Measurements from ENCODE around the gene WSCD2.

WSCD2 gene

DNA sequence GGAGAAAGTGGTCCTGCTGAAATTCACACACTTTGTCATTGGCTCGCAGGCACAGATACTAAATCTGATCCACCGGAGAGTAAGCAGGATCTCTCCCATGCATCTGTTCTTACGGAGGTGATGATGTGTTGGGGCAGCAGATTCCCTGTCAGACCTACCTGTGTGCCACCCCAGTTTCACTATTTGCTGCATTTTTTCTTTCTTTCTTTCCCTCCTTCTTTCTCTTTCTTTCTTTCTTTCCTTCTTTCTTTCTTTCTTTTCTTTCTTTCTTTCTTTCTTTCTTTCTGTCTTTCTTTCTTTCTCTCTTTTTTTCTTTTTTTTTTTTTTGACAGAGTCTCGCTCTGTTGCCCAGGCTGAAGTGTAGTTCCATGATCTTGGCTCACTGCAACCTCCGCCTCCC is 37.4 kb downstream of the WSCD2 start:
- DNase-seq (ENCODE audit: low read depth), result no peak

DNA sequence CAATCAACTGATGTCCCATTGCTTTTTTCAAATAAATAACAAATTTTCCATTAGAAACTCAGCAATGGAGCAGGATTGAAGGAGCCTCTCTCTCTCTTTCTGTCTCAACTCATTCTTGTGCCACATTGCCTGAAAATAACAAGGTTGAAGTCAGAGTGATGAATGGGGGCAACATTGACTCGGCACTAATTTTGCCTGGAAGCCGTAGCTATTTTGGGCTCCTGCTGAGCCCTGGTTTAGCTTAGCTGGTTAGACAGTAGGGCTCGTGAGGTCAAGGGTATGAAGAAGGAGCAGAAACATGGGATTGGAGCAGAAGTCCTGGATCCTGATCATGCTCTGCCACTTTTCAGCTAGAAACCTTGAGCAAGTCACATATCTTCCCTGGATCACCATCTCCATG is 38.9 kb downstream of the WSCD2 start:
- DNase-seq (ENCODE audit: low read depth), result no peak

DNA sequence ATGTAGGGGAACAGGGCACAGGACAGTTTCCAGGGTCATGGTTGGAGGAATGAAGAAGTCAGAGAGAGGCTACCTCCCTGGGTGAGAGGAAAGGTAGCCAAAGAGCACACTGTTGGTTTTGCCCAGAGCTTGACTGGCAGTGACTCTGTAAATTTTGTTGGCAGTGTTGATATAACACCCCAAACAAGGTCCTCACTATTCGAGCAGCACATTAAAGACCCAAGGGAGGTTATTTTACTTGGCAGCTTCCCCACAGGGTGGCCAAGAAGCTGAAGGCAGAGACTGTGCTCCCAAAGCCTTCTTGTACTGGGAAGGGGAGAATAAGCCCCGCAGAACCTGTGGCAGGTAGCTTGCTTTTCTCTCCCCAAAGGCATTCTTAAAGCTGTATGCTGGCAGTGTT is 40.6 kb downstream of the WSCD2 start:
- DNase-seq (ENCODE audit: low read depth), result no peak

DNA sequence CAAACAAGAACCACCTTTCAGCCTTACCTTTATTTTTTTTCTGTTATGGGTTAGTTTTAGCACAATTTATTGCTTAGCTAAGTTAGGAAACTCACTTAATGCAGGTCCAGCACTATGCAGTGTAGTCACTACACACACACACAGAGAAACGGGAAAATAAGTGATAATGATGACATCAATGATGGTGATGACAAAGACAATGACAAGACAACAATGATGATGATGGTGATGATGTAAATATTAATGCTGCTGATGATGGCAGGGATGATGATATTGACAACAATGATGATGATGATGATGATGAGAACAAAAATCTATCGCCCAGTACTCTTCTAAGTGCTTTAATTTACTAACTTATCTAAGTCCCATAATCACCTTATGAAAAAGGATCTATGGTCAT is 41.1 kb downstream of the WSCD2 start:
- DNase-seq (ENCODE audit: low read depth), result no peak

DNA sequence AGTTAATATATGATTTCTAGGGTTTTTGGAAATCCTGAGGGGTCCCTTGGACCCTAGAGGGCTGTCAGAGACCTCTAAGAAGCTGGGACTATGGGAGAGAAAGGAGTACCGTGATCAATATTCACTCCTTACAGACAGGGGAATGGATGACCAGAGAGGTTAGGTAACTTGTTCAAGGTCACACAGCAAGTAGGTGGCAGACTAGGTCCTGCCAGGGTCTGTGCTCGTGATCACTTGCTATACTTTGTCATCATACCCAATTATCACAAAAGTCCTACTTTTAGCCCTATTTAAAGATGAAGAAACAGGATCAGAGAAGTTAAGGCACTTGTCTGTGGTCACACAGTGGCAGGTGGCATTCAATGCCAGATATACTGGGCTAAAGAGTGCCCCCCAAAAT is 42.9 kb downstream of the WSCD2 start:
- DNase-seq (ENCODE audit: low read depth), result no peak

DNA sequence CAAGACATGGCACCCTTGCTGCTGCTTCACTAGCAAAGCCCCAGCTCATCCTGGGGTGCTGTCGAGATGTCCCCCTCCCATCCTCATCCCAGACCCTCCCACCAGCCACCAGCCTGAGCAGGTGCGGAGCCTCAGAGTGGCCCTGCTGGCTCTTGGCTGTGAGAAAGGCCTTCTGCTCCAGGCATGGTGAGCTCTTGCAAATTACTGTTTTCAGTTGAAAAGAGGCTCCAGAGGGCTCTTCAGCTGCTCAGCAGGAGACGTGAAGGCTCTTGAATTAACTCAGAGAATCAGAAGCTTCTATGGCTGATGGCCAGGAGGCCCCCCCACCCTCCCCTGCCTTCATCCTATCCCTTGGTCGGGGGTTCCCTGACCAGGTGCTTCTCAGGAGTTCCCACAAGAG is 44.1 kb downstream of the WSCD2 start:
- no peak for DNase-seq (ENCODE audit: low read depth)

DNA sequence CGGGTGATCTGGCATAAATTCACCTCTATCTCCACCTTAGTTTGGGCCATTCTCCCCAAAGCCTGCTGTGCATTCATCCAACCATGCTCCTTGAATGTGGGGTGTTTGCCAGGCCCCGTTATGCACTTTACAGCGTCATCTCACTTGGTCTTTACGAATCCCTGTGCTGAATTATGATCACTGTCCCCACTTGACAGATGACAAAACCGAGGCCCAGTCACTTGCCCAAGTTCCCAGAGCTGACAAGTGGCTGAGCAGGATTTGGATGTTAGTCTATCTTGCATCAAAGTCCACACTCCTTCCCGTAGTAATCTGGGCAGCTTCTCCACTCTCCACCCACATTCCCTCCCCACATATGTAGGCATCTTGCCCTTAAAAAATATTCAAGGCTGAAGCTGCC is 44.8 kb downstream of the WSCD2 start:
- DNase-seq (ENCODE audit: low read depth), result no peak

DNA sequence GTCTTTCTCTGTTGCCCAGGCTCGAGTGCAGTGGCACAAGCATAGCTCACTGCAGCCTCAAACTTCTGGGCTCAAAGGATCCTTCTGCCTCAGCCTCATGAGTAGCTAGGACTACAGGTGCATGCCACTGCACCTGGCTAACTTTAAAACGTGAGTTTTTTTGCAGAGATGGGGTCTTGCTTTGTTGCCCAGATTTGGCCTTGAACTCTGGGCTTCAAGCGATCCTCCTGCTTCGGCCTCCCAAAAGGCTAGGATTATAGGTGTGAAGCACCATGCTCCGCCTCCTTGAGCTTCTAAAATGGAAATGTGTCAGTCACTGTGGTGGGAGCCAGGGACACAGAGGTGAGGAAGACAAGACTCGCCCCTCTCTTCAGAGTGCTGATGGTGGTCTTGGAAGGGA is 45.6 kb downstream of the WSCD2 start:
- DNase-seq (ENCODE audit: low read depth), result no peak

DNA sequence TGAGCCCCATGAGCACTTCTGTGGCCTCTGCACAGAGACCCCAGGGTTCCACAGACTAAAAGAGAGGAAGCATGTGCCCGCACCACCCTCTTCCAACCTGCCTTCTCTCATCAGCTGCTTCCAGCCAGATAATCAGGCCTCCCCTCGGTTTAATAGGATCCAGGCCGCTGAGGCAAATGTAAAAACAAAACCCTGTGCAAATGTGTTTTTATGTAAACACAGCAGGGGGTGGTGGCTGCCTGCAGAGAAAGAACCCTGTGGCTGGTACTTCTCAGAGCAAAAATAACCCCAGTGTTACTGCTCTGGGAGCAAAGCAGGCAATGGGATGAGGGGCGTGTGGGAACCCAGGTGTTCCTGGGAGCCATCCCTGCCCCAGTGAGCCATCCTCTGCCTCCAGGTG is 46.2 kb downstream of the WSCD2 start:
- DNase-seq (ENCODE audit: low read depth), result no peak

DNA sequence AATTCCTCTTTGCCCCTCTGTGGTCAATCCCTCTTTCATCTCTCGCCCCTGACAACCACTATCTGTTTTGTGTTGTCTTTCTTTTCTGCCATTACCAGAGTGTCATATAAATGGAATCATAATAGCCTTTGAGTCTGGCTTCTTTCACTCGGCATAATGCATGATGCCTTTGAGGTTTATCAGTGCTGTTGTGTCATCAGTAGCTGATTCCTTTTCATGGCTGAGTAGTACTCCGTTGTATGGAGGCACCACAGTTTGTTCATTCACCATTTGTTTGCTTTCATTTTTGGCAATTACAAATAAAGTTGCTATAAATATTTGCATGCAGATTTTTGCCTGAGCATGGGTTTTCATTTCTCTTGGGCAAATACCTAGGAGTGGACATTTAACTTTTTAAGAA is 47.2 kb downstream of the WSCD2 start:
- DNase-seq (ENCODE audit: low read depth), result no peak

DNA sequence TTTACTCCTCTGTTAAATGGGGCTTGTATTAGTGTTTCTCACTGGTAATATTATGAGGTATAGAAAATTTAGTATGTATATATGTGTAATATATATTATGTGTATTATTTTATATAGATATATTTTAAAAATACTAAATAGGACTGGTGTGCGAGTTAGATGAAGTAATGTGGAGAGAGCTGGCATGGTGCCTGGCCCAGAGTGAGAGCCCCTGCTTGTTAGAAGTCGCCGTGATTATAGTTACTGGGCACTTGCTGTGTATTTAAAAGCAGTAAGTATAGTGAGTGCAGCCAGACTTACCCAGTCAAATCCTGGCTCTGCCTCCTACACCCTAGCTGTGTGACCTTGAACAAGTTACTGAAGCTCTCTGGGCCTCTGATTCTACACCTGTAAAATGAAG is 48.0 kb downstream of the WSCD2 start:
- DNase-seq (ENCODE audit: low read depth), result no peak

DNA sequence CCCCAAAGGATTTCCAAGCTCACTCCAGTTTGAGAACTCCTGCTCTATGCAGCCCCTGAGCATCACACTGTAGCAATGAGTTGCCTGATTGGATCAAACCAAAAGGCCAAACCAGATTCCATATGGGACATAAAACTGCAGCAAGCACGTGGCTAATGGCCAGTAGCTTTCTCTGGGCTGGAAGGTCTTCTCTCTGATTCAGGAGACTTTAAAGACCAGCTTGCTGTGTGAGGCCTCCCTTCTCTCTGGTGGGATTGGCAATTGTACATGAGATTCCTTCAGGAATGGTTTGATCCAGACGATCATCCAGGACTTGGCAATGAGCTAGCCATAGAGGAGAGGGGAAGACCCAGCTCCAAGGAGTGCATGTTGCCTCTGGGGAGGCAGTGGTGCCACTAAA is 50.2 kb downstream of the WSCD2 start:
- DNase-seq (ENCODE audit: low read depth), result no peak

DNA sequence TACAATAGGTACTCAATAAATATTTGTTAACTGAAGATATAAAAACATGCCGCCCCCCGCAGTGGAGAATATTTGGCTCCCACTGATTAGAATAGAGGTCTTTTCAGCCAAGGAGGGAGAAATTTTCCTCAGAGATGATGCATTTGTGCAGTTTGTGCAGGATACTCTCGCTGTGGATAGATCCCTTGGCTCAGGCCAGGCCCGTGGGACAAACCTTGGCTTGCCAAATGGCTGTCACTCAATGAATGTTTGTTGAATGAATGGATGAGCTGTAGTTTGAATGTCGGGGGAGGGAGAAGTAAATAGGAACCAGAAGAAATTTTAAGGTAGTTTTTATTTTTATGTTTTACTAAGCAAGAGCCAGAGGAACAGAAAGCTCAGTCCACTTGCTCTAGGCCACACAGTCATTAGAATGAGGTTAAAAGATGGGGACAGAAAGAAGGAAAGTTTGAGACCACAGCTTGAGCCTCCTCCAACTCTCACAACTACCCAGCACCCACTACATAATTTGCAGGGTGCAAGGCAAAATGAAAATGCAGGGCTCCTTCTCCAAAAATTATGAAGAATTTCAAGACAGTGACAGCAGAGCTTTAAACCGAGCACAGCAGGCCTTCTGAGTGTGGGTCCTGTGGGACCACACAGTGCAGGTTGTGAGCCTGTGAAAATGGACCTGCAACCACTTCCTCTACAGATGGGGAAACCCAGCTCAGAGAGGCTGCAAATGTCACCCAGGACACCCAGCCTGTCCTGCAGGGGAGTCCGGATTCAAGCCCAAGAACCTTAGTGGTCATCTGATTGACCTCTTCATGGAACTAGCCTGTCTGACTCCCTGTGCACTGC is 51.4 kb downstream of the WSCD2 start:
- no peak for DNase-seq (ENCODE audit: low read depth)

DNA sequence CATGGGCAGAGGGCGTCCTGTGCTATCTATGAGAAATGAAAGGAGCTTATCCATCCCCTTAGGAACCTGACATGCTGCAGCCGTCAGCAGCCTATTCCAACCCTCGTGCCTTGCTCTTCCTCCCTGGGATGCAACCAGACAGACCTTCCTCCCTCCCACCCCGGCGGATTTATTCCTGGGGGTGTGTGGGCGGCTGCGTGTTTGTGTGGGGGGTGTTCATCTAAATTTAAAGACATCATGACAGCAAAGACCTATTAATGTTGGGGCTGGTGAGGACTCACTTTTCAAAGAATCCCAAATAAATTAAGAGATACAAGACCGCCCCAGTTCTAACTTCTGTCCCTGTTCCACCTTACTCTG is 52.0 kb downstream of the WSCD2 start:
- DNase-seq (ENCODE audit: low read depth), result no peak

DNA sequence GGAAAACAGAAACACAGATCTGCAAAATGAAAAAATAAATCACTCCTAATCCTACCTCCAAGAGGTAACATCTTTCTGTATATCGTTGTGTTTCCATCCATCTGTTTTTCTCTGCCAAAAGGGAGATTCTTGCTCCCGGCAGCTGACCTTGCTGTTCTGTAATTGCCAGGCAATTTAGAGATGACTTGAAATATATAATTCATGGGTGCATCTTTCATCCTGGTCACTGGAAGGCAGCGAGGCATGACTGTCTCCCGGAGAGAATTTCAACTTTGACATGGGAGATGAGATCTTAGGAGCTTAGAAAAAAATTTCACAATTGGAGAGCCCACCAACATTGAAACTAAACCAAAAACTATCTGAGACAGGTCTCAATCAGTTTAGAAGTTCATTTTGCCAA is 53.0 kb downstream of the WSCD2 start:
- DNase-seq (ENCODE audit: low read depth), result no peak

DNA sequence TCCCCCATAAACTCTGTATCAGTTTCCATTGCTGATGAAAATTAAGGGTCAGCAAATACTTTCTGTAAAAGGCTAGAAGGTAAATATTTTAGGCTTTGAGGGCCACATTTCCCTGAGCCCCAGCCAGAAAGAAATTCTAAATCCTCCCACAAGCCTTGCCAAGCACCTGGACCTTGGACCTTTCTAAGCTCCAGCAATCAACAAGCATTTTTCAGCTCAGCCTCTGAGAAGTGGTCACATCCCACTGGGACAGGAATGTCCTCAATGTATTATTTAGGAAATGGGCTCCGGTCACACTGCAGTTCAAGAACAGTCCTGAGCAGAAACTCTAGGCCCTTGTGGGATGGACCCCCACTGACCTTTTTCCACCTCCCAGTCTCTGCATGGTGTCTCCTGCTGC is 55.9 kb downstream of the WSCD2 start:
- DNase-seq (ENCODE audit: low read depth), result no peak

DNA sequence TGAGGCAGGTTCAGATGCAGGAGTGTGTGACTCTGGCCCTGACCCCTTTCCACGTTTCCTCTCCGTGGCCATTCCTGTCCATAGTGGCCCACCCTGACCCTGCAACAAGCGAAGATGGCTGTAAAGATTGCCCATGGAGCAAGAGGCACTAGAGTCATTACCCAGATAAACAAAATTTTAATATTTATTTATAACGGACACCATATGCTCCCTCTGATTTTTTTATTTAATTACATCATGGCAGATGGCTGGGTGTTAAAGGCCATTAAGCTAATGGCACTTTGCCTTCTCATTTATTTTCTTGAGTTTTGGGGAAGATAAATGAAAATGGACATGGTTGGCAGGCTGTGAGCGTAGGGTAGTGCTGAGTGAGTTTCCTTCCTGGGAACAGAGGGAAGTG is 58.7 kb downstream of the WSCD2 start:
- no peak for DNase-seq (ENCODE audit: low read depth)

DNA sequence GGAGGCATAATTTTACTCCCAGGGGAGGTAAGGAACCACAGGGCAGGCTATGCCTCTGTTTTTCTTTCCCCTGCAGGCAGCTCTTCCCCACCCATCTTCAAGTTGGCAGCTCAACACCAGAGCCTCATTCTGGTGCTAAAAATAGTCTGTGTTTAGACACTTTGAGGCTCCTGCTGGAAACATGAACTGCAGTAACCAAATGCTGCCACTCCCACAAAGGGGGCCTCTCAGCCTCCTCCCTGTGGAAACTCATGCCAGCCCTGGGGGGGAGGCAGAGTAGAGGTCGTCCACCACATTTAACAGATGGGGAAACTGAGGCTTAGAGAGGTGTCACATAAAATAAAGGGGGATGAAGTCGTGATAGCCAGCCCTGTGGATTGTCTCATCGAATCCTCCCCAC is 61.4 kb downstream of the WSCD2 start:
- no peak for DNase-seq (ENCODE audit: low read depth)

DNA sequence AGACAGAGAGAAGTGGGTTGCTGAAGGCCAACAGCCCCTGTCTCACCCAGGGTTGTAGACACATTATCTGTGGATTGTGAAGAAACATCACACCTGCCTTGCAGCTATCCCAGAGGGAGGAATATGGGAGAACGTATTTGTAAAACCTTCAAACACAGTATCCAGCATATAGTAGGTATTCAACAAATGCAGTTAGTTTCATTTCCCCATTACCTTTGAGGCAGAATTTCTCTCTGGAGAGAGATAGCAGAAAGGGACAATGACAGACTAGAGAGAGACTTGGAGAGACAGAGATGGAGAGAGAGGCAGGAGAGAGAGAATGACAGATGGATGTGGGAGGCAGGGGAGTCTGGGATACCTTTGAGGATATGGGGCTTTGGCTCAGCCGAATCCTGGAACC is 62.0 kb downstream of the WSCD2 start:
- DNase-seq (ENCODE audit: low read depth), result no peak

DNA sequence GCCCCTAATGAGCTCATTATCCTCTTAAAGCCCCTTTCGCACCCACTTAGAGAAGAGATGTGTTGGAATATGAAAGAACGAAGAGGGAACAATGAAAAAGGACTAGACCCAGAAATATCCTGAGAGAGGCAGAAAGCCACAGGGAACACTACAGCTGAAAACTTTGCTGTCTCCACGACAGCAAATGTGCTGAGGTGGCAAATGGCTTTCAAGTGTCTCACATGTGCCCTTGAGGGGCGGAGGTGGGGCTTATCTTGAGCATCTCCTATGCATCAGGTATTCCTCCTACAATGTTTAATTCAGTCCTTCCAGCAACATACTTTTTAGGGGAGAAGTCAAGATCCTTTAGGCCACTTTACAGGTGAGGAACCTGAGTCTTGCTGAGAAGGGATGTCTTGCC is 62.9 kb downstream of the WSCD2 start:
- DNase-seq (ENCODE audit: low read depth), result no peak

DNA sequence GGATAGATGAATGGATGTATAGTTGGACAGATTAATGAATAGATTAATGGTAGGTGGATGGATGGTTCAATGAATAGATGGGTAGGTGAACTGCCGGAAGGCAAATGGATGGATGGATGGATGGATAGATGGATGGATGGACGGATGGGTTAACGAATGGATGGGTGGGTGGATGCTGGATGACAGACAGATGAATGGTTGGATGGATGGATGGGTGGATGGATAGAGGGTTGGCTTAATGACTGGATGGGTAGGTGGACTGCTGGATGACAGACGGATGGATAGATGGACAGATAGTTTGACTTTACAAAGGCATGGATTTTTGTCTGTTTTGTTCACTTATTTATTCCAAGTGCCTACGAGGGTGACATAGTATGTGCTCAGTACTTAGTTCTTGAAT is 64.4 kb downstream of the WSCD2 start:
- no peak for DNase-seq (ENCODE audit: low read depth)

DNA sequence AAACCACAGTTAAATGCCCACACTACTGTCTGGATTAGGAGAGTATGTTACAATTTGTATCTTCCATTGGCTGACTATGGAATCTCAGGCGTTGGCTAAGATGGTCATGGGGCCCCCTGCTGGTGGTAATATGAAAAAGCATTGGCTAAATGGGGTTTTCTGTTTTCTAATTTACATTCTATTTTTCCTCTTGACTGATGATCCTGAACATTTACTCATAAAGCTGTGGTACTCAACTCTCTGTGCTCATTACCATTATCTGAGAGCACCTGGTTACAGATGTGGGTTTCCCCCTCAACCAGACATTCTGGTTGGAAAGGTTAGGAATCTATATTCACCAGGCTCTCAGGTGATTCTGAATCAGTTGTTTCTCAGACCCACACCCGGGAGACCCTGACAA is 64.8 kb downstream of the WSCD2 start:
- no peak for DNase-seq (ENCODE audit: low read depth)

DNA sequence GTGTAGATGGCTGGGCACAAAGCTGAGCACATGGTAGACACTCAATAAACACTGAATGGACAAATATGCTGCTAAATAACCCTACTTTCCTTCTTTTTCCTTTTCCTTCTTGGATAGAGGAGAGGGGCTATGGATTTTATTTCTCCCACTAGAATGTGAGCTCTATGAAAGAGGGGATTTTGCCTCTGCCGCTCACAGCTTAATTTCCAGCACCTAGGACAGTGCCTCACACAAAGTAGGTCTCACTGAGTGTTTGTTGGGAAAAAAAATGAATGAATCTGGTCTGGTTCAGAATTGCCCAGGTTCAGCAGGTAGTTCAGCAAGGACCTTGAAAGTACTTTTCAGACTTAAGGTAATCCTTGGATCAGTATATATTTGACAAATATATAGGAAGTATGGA is 65.5 kb downstream of the WSCD2 start:
- no peak for DNase-seq (ENCODE audit: low read depth)

DNA sequence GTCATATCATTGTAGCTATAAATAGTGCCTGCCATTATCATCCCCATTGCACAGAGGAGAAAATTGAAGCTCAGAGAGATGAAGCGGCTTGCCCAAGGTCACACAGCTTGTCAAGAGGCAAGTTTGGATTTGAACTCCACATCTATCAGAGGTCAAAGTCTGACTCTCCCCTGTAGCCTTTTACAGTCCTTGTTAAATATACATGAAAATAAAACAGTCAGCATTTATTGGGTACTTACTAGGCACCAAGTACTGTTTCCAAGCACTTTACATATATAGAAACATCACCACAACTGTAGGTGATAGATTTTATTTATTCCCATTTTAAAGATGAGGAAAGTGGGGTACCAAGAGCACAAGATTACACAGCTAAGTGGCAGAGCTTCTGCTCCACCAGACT is 67.2 kb downstream of the WSCD2 start:
- no peak for DNase-seq (ENCODE audit: low read depth)

DNA sequence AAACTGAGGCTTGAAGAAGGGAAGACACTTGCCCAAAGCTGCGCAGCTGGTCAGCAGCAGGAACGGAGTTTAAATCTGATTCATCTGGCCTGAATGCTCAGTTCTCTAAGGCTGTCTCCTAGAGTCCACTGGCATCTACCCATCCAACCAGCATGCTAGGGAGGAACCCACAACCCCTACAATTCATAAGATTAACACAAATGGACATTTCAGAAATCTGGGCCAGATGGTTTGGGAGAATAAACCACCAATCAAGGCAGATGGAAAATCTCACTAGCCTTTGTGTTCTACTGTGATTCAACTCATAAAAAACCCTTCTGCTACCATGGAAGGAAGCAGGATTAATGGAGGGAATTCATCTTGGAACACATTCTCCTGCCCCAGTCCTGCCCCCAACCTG is 67.8 kb downstream of the WSCD2 start:
- DNase-seq (ENCODE audit: low read depth), result no peak
